ENCODE results near the gene FAM149A.

FAM149A gene

GRCh38 chr4:186161138-186161537 lies 56.6 kb downstream of the FAM149A start:
- DNase-seq = peak in 1 of 2 donors; percentile 39

DNA sequence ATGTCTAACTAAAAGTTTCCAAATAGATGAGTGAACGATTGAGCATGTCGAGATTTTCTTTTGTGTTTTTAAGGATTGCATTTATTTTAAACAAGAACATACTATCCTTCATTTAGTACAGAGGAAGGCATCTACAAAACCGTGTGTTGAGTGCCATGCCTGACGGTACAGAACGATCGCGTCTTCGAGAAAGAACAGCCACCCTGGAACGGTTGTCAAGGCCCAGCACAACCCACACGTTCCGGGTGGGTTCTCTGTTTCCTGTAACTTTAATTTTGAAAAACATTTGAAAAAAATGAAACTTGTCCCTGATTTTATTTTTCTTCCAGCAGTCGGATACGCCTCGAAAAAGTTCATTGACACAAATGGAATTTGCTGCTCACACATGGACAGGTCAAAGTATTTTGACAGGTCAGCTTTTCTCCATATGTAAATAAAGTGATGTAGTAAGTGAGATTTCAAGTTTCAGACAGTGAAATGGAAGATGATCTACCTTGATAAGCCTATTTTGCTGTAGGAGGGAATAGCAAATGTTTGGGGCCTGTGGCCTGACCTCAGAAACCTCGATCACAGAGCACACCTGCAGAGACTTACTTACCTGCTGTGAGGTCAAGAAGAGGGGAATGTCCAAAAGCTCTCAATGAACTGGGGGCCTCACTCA lies 62.5 kb downstream of the FAM149A start:
- no peak for DNase-seq

DNA sequence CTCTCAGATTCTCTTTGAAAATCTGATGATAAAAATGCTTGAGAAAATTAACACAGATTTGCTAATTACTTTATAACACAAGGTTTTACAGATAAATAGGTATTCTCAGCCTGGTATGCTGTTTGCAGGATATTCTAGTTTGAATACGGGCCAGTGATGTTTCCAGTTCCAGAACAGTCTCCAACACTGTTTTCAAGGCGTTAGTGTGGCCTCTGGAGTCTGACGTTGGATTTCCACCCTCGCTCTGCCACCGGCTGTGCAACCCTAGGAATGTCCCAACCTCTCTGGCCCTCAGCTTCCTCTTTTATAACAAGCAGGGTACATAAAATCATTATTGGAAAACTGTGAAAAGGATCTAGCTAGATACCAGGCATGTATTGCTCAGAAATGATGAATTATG lies 63.1 kb downstream of the FAM149A start:
- no peak for DNase-seq

DNA sequence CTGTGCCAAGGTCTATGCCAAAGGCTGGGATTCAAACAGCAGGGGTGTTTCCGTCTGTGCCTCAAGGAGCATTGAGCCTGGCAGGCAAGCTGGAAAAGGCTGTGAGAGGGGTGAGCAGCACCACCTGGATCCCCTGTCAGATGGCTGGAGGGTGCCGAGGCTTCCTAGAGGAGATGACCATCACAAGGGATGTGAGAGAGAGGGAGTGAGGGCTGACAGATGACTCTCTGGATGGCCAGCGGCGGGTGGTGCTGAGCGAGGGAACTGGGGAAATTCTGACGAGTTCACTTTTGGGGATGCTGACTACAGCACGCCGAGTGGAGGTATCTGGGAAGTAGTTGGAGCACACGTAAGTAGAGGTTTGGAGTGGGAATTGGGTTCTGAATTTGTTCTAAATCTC lies 64.2 kb downstream of the FAM149A start:
- no peak for DNase-seq

GRCh38 chr4:186169333-186169944 lies 64.9 kb downstream of the FAM149A start:
- DNase-seq = no peak

- no peak for DNase-seq
These were observed 65.7 kb downstream of the FAM149A start for GRCh38 chr4:186169945-186170802.

DNA sequence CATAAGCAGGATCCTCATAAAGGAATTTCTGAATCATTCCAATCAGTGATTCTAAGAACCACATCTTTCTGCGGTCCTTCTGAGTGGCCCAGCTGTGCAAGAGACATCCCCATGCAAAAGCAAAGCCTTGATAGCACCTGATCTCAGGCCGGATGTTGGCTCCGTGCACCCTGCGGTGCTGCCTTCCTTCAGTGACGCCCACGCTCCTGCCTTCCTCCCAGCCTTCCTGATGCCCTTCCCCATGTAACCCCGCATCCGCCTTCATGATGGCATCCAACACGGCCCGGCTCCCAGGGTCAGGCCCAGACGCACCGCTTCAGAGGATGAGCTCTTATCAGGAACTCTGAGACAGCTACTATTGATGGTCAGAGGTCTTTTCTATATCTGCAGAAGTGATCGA lies 66.5 kb downstream of the FAM149A start:
- DNase-seq = no peak

DNA sequence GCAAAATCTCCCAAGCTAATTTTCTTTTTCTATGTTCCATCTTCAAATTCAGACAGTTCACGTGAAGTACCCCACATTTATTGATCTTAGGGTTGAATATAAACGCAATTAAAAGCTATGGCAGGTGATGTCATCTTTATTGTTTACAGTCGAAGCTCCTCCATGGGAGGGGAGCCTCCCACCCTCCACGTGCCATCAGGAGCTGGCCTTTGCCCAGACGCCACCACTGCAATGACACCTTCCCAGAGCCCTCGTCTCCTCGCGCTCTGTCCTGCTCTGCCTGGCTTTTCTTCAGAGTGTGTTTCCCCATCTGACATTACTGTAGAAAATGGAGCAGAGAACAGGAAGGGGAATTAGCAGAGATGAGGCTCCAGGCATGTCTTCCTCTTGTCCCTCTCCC lies 68.0 kb downstream of the FAM149A start:
- no peak for DNase-seq

DNA sequence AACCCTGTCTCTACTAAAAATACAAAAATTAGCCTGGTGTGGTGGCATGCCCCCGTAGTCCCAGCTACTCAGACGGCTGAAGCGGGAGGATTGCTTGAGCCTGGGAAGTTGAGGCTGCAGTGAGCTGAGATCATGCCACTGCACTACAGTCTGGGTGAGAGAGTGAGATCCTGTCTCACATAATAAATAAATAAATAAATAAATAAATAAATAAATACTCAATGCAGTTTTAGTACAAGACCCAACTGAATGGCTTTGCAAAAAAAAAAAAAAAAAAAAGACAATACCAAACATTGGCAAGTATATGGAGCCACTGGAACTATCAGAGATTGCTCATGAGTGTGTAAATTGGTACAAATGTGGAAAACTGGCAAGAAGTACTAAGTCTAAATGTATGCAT lies 83.6 kb downstream of the FAM149A start:
- DNase-seq = no peak

DNA sequence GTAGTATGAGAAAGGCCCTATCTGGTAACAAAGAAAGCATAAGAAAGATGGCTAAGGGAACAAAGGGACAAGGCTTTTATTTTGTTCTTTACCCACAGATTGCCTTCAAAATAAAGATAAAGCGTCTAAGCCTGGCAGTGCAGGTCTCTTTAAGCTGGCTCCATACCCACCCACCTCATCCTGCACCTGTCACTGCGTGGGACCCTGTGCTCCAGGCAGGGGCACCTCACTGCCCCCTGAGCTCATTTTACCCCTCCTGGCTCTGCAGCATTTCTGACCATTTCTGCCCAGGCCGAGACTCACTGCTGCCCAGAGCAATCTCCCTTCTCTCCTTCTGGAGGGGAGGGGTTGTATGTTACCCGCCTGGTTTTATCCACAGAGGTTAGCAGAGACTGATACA lies 85.2 kb downstream of the FAM149A start:
- no peak for DNase-seq

DNA sequence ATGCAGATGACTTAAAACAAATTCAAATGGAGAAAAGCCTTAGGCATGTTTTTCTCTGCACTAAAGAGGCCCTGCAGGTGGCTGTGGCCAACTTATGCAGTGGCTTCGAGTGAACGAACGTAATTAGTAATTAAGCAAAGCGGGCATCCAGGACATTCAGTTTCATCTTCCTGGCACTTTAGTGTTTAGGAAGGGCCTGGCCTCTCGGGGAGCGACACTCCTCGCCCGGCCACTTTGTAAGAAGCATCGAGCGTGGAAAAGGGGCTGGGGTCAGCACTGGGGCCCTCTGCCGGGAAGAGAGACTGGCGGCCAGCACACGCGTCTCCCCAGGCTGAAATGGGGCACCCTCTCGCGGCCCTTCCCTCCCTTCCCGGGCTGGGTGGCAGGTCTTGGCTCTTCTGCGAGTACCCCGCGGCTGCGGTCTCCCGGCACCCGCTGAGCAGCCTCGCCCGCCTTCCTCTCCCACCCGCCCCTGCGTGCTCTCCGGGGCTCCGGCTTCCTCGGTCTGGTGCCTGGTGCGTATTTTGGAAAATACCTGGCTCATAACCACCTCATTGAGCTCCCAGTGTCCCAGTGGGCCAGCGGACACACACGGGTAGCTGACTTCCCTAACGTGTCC lies 86.2 kb downstream of the FAM149A start:
- DNase-seq = peak; percentile 40 to 60

- DNase-seq = peak; percentile 85 to 92
These were observed 86.9 kb downstream of the FAM149A start, which contains the start of gene CYP4V2 for GRCh38 chr4:186191200-186192065. Gene CYP4V2 (plus strand): TSS chr4:186191567. CDS start chr4:186191824, 257 bp downstream.

DNA sequence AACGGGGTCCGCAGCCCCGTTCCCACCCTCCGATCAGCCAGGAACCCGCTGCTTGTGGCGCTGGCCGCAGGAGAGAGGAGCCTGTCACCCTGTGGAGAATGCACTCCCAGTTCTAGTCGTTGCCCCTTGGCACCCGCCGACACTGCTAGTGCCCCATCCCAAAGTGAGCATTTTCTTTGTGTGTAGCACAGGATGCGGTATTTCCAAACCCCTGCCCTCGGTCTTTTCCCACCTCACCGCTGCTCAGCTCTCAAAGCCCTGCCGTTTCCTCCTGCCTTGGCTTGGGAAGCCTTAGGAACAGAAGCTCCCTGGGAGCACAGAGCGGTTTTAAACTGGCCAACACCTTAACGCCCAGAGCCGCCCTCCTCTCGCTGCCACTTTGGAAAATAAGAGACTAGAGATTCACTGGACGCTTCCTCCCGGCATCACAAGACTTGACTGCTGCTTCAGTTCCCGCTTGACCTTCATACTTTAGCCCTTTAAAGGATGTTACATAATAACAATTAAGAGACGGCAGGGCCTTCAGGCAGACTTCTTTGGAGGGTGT lies 87.6 kb downstream of the FAM149A start:
- peak in 1 of 2 donors; percentile 37 for DNase-seq

DNA sequence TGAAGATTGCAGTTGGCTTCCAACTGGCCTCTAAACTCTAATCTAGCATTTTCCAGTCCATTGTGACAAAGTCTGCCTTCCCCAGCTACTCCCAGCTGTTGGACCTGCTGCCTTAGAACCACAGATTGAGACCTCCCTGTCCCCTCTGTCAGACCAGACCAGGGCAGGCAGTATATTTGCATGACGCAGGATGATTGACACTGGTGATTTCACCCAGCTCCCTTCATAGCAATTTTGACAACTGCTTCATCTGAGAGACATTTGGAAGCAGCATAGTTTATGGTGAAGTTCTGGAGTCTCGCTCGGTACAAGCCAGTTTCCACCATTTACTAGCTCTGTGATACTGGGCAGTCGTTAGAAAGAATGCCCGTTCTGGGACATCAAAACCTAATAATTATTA lies 89.3 kb downstream of the FAM149A start:
- no peak for DNase-seq

DNA sequence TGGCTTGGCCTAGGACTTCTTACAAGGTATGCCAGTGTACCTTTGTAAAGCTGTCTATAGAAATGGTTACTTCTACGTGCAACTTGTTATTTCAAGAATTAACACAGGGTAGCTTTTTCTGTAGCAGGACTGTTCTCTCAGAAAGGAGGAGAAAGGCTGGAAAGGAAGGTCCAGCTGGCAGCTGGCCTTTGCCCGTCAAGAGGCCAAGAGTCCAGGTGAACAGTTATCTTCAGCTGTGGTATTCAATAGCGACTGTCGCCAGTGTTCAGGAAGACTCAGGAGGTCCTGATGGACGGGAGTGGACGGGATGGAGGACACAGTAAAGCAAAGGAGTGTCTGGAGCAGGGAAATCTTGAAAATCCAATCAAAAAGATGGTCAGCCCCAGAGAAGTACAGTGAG lies 91.6 kb downstream of the FAM149A start:
- DNase-seq = no peak

- DNase-seq = no peak
These were observed 96.0 kb downstream of the FAM149A start for GRCh38 chr4:186200516-186200915.

DNA sequence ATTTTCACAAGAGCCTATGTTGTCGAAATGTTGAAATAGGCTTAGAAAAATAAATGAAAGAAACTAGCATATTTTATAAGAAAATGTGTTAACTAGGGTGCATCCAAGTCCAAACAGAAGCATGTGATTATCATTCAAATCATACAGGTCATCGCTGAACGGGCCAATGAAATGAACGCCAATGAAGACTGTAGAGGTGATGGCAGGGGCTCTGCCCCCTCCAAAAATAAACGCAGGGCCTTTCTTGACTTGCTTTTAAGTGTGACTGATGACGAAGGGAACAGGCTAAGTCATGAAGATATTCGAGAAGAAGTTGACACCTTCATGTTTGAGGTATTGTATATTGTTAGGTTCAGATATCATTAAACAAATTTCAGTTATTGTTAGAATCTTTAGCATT lies 96.5 kb downstream of the FAM149A start:
- DNase-seq = no peak

- peak; percentile 49 to 67 for DNase-seq
These were observed 97.2 kb downstream of the FAM149A start for GRCh38 chr4:186201535-186202230.

DNA sequence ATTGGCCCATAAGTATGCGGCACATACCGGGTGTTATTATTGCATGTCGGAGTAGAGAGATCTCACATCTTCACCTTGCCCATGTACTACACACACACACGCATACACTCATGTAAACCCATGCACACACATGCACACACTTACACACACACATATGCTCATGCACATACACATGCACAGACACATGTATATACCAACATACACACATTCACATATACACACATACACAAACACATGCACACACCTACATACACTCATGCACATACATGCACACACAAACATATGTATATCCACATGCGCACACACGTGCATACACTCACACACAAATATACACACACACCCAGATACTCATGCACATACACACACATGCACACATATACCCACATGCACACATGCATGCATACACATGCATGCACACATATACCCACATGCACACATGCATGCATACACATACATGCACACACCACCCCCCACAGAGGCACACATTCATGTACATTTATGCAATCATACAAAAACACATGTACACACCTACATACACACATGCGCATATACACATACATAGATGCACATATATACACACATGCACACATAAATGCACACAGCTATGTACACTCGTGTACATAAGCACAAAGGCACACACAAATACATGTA lies 98.1 kb downstream of the FAM149A start:
- no peak for DNase-seq

DNA sequence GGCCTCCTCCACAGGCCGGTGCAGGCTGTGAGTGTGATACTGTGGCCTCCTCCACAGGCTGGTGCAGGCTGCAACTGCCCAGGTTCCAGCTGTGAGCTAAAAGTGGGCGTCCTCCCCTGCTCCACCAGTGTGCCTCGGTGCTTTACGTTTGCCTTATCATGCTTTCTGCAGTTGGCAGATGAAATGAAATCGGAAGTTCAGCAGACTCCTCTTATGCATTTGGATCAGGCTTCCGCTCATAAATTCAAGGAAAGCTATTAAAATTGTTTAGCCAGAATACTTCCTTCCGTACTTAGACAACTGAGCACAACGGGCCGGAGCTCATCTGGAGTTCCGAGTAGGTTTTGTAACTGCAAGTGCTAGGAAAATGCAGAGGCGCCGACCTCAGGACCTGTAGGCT lies 98.9 kb downstream of the FAM149A start:
- DNase-seq = no peak

DNA sequence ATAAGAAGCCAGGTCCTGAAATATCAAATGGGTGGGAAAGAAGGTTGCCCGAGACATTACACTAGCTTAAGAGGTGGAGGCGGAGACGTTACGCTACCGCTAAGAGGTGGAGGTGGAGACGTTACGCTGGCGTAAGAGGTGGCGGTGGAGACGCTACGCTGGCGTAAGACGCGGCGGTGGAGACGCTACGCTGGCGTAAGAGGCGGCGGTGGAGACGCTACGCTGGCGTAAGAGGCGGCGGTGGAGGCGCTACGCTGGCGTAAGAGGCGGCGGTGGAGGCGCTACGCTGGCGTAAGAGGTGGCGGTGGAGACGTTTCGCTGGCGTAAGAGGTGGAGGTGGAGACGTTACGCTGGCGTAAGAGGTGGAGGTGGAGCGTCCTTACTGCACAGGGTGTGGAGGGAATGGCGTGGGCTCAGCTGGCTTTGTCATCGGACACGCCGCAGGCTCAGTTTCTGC lies 99.6 kb downstream of the FAM149A start:
- DNase-seq = peak; percentile 20 to 26
